HG03175 (cell line): ENCODE measurements around the gene OR52D1.

Experiments
- ATAC-seq: cut with Tn5 transposase; IDR thresholded peaks from one replicate; pipeline ENCODE4 v1.9.1; 2021; ENCODE audit warnings: mild to moderate bottlenecking, moderate library complexity; ENCODE audit not compliant: unreplicated experiment

The OR52D1 gene

GRCh38 chr11:5488385-5488784, at the start of gene OR52D1:
Gene OR52D1 (plus strand): TSS chr11:5488685. CDS start chr11:5488707, 22 bp downstream.
- ATAC-seq: no peak

DNA sequence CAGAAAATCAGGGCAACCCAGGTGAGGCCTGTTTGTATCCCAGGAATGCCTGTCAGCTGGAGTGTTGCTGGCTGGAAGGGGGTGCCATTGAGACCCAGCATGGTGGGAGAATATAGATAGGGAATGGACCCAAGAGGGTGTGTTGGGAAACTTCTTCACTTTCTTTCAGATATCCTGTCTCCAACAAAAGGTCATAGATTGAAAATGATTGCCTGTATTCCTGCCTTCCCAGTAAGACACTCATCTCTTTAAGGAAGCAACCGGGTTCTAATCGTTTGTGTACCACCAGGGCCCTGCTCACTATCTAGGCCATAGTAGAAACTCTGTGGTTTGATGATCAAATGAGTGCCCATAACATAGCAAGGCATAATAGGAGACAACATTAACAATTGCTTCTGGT, 47.1 kb upstream of the OR52D1 start, which contains the start of gene OR51I1:
TSS of gene OR51I1 (minus strand) at position 101 of the 400 bp plus-strand sequence. CDS start at position 101, 0 bp downstream.
- ATAC-seq: no peak

DNA sequence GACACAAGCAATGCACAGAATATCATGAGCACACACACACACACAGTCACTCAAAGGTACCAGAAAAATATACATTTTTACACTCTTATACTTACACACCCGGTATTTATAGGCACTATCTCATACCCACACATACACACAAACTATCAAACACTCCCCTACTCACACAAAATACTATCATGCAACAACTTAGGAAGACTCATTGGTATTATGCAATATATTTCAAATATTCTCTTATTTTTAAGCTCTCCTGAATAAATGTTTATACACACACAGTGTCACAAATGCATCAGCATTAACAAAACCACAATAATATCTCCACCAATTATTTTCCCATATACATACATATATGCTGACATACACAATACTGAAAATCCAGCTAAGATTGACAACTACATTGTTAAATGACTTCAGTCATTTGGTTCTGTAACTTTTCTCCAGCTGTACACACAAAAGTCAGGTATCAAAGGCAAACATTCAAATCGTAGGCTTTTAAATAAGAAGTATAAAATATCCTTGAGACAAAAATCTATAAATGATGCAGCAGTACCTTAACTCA, 44.6 kb upstream of the OR52D1 start:
- no peak for ATAC-seq

GRCh38 chr11:5449023-5449422, 39.5 kb upstream of the OR52D1 start, which contains the start of gene OR51I2:
Gene OR51I2 (plus strand): TSS chr11:5449323. CDS start chr11:5453489, 4,166 bp downstream.
- ATAC-seq: no peak

DNA sequence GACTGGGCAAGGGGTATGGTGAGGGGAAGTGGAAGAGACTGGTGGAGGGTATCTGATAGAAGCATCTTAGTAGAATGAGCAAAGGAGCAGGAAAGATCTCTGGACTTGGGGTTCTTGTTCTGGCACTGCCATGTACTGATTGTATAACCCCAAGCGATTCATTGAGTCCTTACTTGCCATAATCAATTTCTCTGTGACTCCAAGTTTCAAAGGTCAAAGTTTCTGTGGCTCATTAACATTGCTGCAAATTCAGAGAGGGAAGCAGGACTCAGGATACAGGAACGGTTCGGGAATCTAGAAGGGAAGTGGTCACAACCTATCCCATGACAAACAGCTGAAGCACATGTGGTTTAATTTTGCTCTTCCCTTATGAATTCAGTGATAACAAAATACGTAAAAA, 39.1 kb upstream of the OR52D1 start:
- ATAC-seq: no peak

DNA sequence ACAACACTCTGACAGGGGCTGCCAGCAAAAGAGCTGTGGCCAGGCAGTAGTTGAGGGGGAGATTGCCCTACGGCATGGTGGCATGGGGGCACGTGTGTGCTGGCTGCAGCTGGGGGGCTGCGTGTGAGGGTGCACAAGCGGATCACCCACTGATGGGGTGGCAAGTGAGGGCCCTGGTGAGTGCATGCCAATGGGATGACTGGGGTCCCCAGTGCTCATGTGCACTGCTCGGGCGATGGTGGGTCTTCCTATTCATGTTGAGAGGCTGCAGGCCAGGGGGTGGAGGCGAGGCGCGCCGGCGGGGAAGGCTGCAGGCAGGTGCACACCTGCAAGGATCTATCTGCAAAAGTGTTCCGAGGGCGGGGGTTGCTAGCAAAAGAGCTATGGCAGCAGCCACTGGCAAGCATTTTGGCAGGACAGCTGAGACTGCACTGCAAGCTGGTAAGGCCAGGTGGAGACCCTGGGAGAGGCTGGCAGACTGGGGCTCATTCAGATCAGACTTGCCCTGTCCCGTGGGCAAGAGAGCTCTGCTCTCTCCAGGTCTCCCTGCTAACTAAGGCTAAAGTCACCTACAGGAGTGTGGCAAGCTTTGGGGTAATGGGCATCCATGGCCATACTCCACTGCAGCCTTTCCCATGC, 27.4 kb upstream of the OR52D1 start:
- ATAC-seq: no peak

- no peak for ATAC-seq
These were observed 21.0 kb upstream of the OR52D1 start for GRCh38 chr11:5467527-5467926.

- ATAC-seq: no peak
These were observed 14.6 kb upstream of the OR52D1 start for GRCh38 chr11:5473921-5474320.

GRCh38 chr11:5476186-5476819, 12.2 kb upstream of the OR52D1 start:
- ATAC-seq: peak; percentile 87

GRCh38 chr11:5486003-5486402, 2.5 kb upstream of the OR52D1 start:
- no peak for ATAC-seq

DNA sequence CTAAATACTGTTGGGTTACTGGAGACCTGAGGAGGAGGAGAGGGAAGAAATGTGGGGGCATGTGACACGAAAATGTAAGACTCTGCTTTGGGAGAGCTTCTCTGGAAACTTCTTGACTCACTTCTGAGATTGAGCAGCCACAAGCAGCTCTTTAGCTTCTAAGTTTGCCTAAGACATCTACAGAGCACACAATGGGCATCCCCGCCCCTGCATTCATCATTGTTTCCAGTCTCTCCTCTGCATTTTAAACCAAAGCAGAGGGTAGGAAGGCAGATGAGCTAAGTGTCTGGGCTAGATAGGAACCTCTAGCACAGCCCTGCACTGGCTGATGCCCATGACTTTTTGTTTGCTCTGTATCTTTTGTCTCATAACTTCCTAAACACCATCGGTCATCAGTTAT, 2.1 kb upstream of the OR52D1 start:
- no peak for ATAC-seq

- no peak for ATAC-seq
These were observed 414 bp downstream of the OR52D1 start for GRCh38 chr11:5488798-5489399.

GRCh38 chr11:5489576-5490357, 1.3 kb downstream of the OR52D1 start:
- ATAC-seq: no peak

- ATAC-seq: no peak
These were observed 11.2 kb downstream of the OR52D1 start for GRCh38 chr11:5499671-5500070.

- ATAC-seq: no peak
These were observed 11.9 kb downstream of the OR52D1 start for GRCh38 chr11:5500393-5500801.

GRCh38 chr11:5504403-5504921, 16.0 kb downstream of the OR52D1 start:
- ATAC-seq: no peak

DNA sequence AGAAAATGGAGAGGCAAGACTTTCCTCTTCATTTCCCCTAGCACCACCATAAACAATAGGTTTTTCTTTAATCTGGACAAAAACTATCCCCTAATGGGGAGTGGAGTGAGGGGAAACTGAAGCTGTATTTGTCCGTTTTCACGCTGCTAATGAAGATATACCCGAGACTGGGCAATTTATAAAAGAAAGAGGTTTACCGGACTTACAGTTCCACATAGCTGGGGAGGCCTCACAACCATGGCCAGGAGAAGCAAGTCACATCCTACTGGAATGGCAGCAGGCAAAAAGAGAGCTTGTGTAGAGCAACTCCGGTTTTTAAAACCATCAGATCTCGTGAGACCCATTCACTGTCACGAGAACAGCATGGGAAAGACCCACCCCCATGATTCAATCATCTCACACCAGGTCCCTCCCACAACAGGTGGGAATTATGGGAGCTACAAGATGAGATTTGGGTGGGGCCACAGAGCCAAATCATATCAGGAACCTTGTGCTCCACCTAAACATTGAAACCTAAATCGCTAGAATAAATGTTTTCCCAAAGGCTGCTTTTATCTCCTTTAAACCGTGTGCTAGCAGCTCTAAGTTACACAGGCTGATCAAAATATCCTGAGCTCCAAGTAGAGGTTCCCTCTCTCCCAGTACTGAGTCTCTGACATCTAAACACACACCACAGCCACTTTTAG, 17.0 kb downstream of the OR52D1 start:
- ATAC-seq: no peak

- ATAC-seq: no peak
These were observed 18.9 kb downstream of the OR52D1 start for GRCh38 chr11:5507177-5507932.

GRCh38 chr11:5507933-5508305, 19.4 kb downstream of the OR52D1 start:
- no peak for ATAC-seq

GRCh38 chr11:5508605-5509004, 20.1 kb downstream of the OR52D1 start:
- no peak for ATAC-seq
